Endodermal cell (in vitro differentiated cells): ENCODE data around the gene INKA1. TPM values are rescaled to one million over a fixed set of nuclear protein-coding genes. Genes with fewer than 3 reads are reported as not detected.

Source experiments
- DNase-seq: peaks from one replicate; pipeline ENCODE4 v3.0.0-alpha.2; 2017
- H3K27ac ChIP-seq: 2 replicates; pipeline ENCODE4 v1.5.1; 2013; ENCODE audit warnings: mild to moderate bottlenecking, low read depth, low read length, moderate library complexity
- H3K27me3 ChIP-seq: 2 replicates; pipeline ENCODE4 v1.6.1; 2013; ENCODE audit warnings: mild to moderate bottlenecking, low read length, moderate library complexity; ENCODE audit not compliant: insufficient read depth, control insufficient read depth, poor library complexity, severe bottlenecking
- H3K36me3 ChIP-seq: 2 replicates; pipeline ENCODE4 v1.7.0; 2013; ENCODE audit warnings: mild to moderate bottlenecking, low read length, moderate library complexity; ENCODE audit not compliant: control insufficient read depth, insufficient read depth
- H3K4me1 ChIP-seq: one replicate; pipeline ENCODE4 v1.7.0; 2013; ENCODE audit warnings: low read length; ENCODE audit not compliant: control insufficient read depth, insufficient read depth
- H3K4me3 ChIP-seq: 2 replicates; pipeline ENCODE4 v1.5.1; 2013; ENCODE audit warnings: mild to moderate bottlenecking, low read length, moderate library complexity
- H3K9ac ChIP-seq: 2 replicates; pipeline ENCODE4 v1.6.1; 2013; ENCODE audit warnings: mild to moderate bottlenecking, low read length, moderate library complexity; ENCODE audit not compliant: poor library complexity, severe bottlenecking; ENCODE audit errors: extremely low read depth
- H3K9me3 ChIP-seq: 2 replicates; pipeline ENCODE4 v1.6.1; 2013; ENCODE audit warnings: mild to moderate bottlenecking, low read length, moderate library complexity; ENCODE audit not compliant: control insufficient read depth
- H3K27ac Mint-ChIP-seq: 2 replicates; pipeline ENCODE4 v1.8.0; 2020; ENCODE audit warnings: mixed read lengths
- H3K27me3 Mint-ChIP-seq: 2 replicates; pipeline ENCODE4 v1.8.0; 2021; ENCODE audit warnings: mild to moderate bottlenecking, mixed read lengths; ENCODE audit not compliant: insufficient read depth
- H3K36me3 Mint-ChIP-seq: 2 replicates; pipeline ENCODE4 v1.8.0; 2020; ENCODE audit warnings: low read depth, mixed read lengths
- H3K4me1 Mint-ChIP-seq: 2 replicates; pipeline ENCODE4 v1.8.0; 2020; ENCODE audit warnings: mixed read lengths
- H3K4me3 Mint-ChIP-seq: 2 replicates; pipeline ENCODE4 v1.8.0; 2020; ENCODE audit warnings: mild to moderate bottlenecking, moderate library complexity, mixed read lengths
- H3K9me3 Mint-ChIP-seq: 2 replicates; pipeline ENCODE4 v1.8.0; 2020; ENCODE audit warnings: mild to moderate bottlenecking, mixed read lengths
- WGBS, 2 experiments: methylation state at CpG; one replicate each; pipeline versions ENCODE4 v1.1.5 to v1.1.7; 2013; ENCODE audit warnings: missing lambda C conversion rate in 2 of 2, mixed read lengths in 1 of 2; ENCODE audit not compliant: insufficient coverage in 1 of 2, insufficient read length in 1 of 2; 5-methylcytosine and 5-hydroxymethylcytosine counted together
- total RNA-seq, 2 donors: library from RNA; stranded (reverse); fragmentation: NEBNext Ultra II Directional in 1 of 2; extraction: Animal tissue kit (Norgen Biotek cat#: 25700) in 1 of 2; gene quantifications; 2 replicates in 1 of 2; 3 replicates in 1 of 2; pipeline ENCODE4 v1.2.1, GENCODE V29; 2021
- TF ChIP-seq, protein P1 (sequence below): fragments of 200-600 bp; sonication (generic); conservative IDR thresholded peaks from 2 replicates; pipeline ENCODE4 v1.5.0; 2021; ENCODE audit warnings: antibody characterized with exemption, mild to moderate bottlenecking

The INKA1 gene
- total RNA-seq, 2 donors from 2014 or later, result not detected

DNA sequence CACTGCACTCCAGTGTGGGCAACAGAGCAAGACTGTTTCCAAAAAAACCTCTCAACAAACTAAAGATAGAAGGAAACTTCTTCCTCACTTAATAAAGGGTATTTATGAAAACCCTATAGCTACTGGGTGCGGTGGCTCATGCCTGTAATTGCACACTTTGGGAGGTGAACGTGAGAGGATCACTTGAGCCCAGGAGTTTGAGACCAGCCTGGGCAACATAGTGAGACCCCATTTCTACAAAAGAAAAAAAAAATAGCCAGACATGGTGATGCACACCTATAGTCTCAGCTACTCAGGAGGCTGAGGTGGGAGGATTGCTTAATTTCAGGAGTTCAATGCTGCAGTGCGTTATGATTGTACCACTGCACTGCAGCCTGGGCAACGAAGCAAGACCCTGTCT lies 39.1 kb upstream of the INKA1 start:
- H3K36me3 Mint-ChIP-seq, result peaks cover 30% of the 10 kb centered on the region
- H3K9me3 ChIP-seq, result no peaks in the 10 kb centered on the region

DNA sequence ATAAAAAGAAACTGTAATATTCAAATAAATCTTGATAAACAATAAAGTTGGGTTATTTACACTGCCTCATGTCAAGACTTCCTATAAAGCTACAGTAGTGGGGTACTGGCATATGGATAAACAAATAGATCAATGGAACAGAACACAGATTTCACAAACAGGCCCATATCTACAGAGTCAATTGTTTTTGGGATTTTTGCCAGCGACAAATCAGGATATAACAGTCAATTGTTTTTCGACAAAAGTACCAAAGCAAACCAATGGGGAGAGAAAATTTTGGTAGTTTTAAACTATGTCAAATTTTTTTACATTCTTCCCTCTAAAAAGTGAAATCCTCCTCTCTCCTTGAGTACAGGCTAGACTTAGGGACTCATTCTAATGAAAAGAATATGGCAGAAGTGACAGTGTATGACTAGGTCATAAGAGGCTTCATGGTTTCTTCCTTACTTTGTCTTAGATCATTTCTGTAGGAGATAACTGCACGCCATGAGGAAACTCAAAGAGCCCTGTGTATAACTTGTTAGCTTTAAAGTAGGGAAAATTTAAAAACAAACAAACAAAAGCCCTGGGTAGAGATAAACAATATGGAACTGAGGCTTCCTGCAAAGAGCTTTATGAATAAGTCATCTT lies 33.7 kb upstream of the INKA1 start:
- H3K36me3 Mint-ChIP-seq, result peaks cover 28% of the 10 kb centered on the region
- H3K27me3 ChIP-seq, result no peaks in the 10 kb centered on the region
- WGBS, 2 experiments, result 94% methylated on average over 3 of the region's 3 CpGs; no CpG with 5 or more reads in 1 of the 2 experiments

More for the DNA sequence above, 39.1 kb upstream of the INKA1 start:
- H3K27me3 Mint-ChIP-seq, result no peaks in the 10 kb centered on the region
- H3K4me1 Mint-ChIP-seq, result no peaks in the 10 kb centered on the region
- H3K9ac ChIP-seq, result no peak overlapping the region
- DNase-seq, result no peak
- H3K9me3 Mint-ChIP-seq, result no peaks in the 10 kb centered on the region
- WGBS, 2 experiments, result 87 to 93% methylated on average over 2 to 4 of the region's 4 CpGs
- H3K27me3 ChIP-seq, result no peaks in the 10 kb centered on the region
- H3K36me3 ChIP-seq, result peaks cover 34% of the 10 kb centered on the region
- no peak overlapping the region for H3K4me3 ChIP-seq
- no peak overlapping the region for H3K4me3 Mint-ChIP-seq
- no peaks in the 10 kb centered on the region for H3K4me1 ChIP-seq
- TF ChIP-seq, protein P1, sequence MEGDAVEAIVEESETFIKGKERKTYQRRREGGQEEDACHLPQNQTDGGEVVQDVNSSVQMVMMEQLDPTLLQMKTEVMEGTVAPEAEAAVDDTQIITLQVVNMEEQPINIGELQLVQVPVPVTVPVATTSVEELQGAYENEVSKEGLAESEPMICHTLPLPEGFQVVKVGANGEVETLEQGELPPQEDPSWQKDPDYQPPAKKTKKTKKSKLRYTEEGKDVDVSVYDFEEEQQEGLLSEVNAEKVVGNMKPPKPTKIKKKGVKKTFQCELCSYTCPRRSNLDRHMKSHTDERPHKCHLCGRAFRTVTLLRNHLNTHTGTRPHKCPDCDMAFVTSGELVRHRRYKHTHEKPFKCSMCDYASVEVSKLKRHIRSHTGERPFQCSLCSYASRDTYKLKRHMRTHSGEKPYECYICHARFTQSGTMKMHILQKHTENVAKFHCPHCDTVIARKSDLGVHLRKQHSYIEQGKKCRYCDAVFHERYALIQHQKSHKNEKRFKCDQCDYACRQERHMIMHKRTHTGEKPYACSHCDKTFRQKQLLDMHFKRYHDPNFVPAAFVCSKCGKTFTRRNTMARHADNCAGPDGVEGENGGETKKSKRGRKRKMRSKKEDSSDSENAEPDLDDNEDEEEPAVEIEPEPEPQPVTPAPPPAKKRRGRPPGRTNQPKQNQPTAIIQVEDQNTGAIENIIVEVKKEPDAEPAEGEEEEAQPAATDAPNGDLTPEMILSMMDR, result no peak
- H3K27ac ChIP-seq, result no peak overlapping the region
- no peak overlapping the region for H3K27ac Mint-ChIP-seq

DNA sequence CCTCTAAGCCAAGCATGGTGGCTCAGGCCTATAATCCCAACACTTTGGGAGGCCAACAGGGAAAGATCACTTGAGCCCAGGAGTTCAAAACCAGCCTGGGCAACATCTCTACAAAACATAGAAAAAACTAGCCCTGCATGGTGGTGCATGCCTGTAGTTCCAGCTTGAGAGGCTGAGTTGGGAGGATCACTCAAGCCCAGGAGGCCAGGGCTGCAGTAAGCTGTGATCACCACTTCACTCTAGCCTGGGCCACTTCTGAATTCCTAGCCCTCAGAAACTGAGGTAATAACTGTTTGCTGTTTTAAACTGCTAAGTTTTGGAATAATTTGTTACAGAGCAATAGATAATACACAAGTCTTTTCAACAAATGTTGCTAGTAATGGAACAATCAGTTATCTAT lies 33.1 kb upstream of the INKA1 start:
- no peak overlapping the region for H3K4me3 ChIP-seq
- peaks cover 45% of the 10 kb centered on the region for H3K36me3 ChIP-seq
- TF ChIP-seq, protein P1, result no peak
- Mint-ChIP-seq H3K27me3 (no peaks in the 10 kb centered on the region), H3K4me1 (no peaks in the 10 kb centered on the region), H3K4me3 (no peak overlapping the region), H3K27ac (no peak overlapping the region), H3K9me3 (no peaks in the 10 kb centered on the region), H3K36me3 (peaks cover 26% of the 10 kb centered on the region)
- H3K27me3 ChIP-seq, result no peaks in the 10 kb centered on the region
- no peaks in the 10 kb centered on the region for H3K9me3 ChIP-seq
- DNase-seq, result no peak
- no peak overlapping the region for H3K9ac ChIP-seq
- no peak overlapping the region for H3K27ac ChIP-seq
- H3K4me1 ChIP-seq, result no peaks in the 10 kb centered on the region

More for the DNA sequence above, 33.7 kb upstream of the INKA1 start:
- no peak overlapping the region for H3K4me3 Mint-ChIP-seq
- Histone ChIP-seq H3K4me1 (no peaks in the 10 kb centered on the region), H3K4me3 (no peak overlapping the region), H3K27ac (no peak overlapping the region), H3K36me3 (peaks cover 45% of the 10 kb centered on the region), H3K9ac (no peak overlapping the region), H3K9me3 (no peaks in the 10 kb centered on the region)
- H3K27ac Mint-ChIP-seq, result no peak overlapping the region
- TF ChIP-seq, protein P1, result no peak
- H3K4me1 Mint-ChIP-seq, result no peaks in the 10 kb centered on the region
- DNase-seq, result no peak
- no peaks in the 10 kb centered on the region for H3K27me3 Mint-ChIP-seq
- no peaks in the 10 kb centered on the region for H3K9me3 Mint-ChIP-seq
